Thymus (tissue), 11 donors: ENCODE measurements around the gene RHEB. TPM values are rescaled to one million over a fixed set of nuclear protein-coding genes. Genes with fewer than 3 reads are reported as not detected.
A peak's percentile ranks its signal among the peaks of the same experiment; 100 is the strongest.
"Not testable (repeated sequence)": the region's sequence is repeated elsewhere in the genome, so short reads cannot be mapped to it uniquely, and the experiment has no call there.

Experiments used
- DNase-seq, 9 donors: peaks; one replicate each; pipeline ENCODE4 v3.0.0-alpha.2; 2013; ENCODE audit warnings: low spot score in 9 of 9, low read depth in 6 of 9, missing footprints in 1 of 9
- H3K27ac ChIP-seq, 2 donors: one replicate each; pipeline ENCODE4 v1.5.1; 2013; ENCODE audit warnings: control low read depth in 1 of 2, low read depth in 1 of 2, low read length in 1 of 2, mild to moderate bottlenecking in 1 of 2, moderate library complexity in 1 of 2
- H3K27me3 ChIP-seq, 2 donors: one replicate each; pipeline ENCODE4 v1.5.1; 2013; ENCODE audit warnings: low read length in 1 of 2; ENCODE audit not compliant: control insufficient read depth in 2 of 2, insufficient read depth in 1 of 2
- H3K36me3 ChIP-seq, 2 donors: one replicate each; pipeline ENCODE4 v1.5.1; 2013; ENCODE audit warnings: low read length in 1 of 2, mild to moderate bottlenecking in 1 of 2, moderate library complexity in 1 of 2; ENCODE audit not compliant: control insufficient read depth in 2 of 2, insufficient read depth in 2 of 2
- H3K4me1 ChIP-seq, 2 donors: one replicate each; pipeline ENCODE4 v1.5.1; 2013; ENCODE audit warnings: low read length in 2 of 2; ENCODE audit not compliant: control insufficient read depth in 2 of 2, insufficient read depth in 2 of 2
- H3K4me3 ChIP-seq, 2 donors: one replicate each; pipeline ENCODE4 v1.5.1; 2013; ENCODE audit warnings: low read length in 2 of 2, control low read depth in 1 of 2, mild to moderate bottlenecking in 1 of 2
- H3K9me3 ChIP-seq, 2 donors: one replicate each; pipeline ENCODE4 v1.5.1; 2013; ENCODE audit warnings: low read length in 1 of 2, mild to moderate bottlenecking in 1 of 2; ENCODE audit not compliant: control insufficient read depth in 2 of 2, insufficient read depth in 1 of 2
- WGBS: extraction: QIAGEN DNeasy Blood & Tissue Kit; methylation state at CpG from one replicate; pipeline ENCODE4 v1.1.7; 2013; 5-methylcytosine and 5-hydroxymethylcytosine counted together
- polyA plus RNA-seq: library from polyadenylated mRNA; stranded (reverse); fragments of 200-250 nt; gene quantifications from one replicate; pipeline ENCODE4 v1.2.3, GENCODE V29; 2013
- total RNA-seq: library from RNA; stranded (reverse); fragments of 120-200 nt; gene quantifications from one replicate; pipeline ENCODE4 v1.2.4, GENCODE V29; 2013
- donor health status: healthy.

The RHEB gene
- total and polyA plus RNA-seq, 2 donors = 90.8 to 115 TPM

GRCh38 chr7:151539088-151539671, 19.5 kb upstream of the RHEB start:
- Histone ChIP-seq H3K9me3 (no peaks in the 10 kb centered on the region), H3K27ac (no peak overlapping the region), H3K4me3 (no peak overlapping the region), H3K27me3 (peaks cover 0 to 2% of the 10 kb centered on the region in 2 donors), H3K36me3 (no peaks in the 10 kb centered on the region), H3K4me1 (peaks cover 0 to 7% of the 10 kb centered on the region in 2 donors)
- DNase-seq = no peak
- 92% methylated on average over 9 of the region's 9 CpGs for WGBS

GRCh38 chr7:151537818-151538561, 18.3 kb upstream of the RHEB start:
- H3K36me3 ChIP-seq = no peaks in the 10 kb centered on the region
- peaks cover 0 to 2% of the 10 kb centered on the region in 2 donors for H3K27me3 ChIP-seq
- 50% methylated on average over 8 of the region's 8 CpGs for WGBS
- H3K9me3 ChIP-seq = no peaks in the 10 kb centered on the region
- H3K4me1 ChIP-seq = peaks cover 0 to 7% of the 10 kb centered on the region in 2 donors
- H3K27ac ChIP-seq = no peak overlapping the region
- H3K4me3 ChIP-seq = no peak overlapping the region
- DNase-seq = peak in 2 of 9 donors; percentile 10 to 36

GRCh38 chr7:151536178-151536577, 16.5 kb upstream of the RHEB start:
- 95% methylated on average over 2 of the region's 2 CpGs for WGBS
- DNase-seq, H3K27me3 ChIP-seq, H3K27ac ChIP-seq, H3K36me3 ChIP-seq, H3K4me1 ChIP-seq, H3K4me3 ChIP-seq, H3K9me3 ChIP-seq: not testable (repeated sequence)

GRCh38 chr7:151529842-151530241, 10.1 kb upstream of the RHEB start:
- H3K27me3 ChIP-seq = no peaks in the 10 kb centered on the region
- no peaks in the 10 kb centered on the region for H3K36me3 ChIP-seq
- no peak for DNase-seq
- H3K4me3 ChIP-seq = no peak overlapping the region
- no peak overlapping the region for H3K27ac ChIP-seq
- H3K9me3 ChIP-seq = peaks cover 0 to 2% of the 10 kb centered on the region in 2 donors
- no peaks in the 10 kb centered on the region for H3K4me1 ChIP-seq

- Histone ChIP-seq H3K27ac (no peak overlapping the region), H3K27me3 (peaks cover 0 to 12% of the 10 kb centered on the region in 2 donors), H3K36me3 (no peaks in the 10 kb centered on the region), H3K4me1 (peaks cover 8% of the 10 kb centered on the region in 2 donors), H3K9me3 (peaks cover 0 to 5% of the 10 kb centered on the region in 2 donors), H3K4me3 (no peak overlapping the region)
- 97% methylated on average over 2 of the region's 2 CpGs for WGBS
- no peak for DNase-seq
These were observed 5.2 kb upstream of the RHEB start for GRCh38 chr7:151524845-151525244.

- WGBS = 96% methylated on average over 8 of the region's 8 CpGs
- H3K4me3 ChIP-seq = no peak overlapping the region
These were observed 4.6 kb upstream of the RHEB start for GRCh38 chr7:151524331-151524730.

GRCh38 chr7:151520419-151521261, 945 bp upstream of the RHEB start:
- Histone ChIP-seq H3K4me1 (peaks cover 16 to 31% of the 10 kb centered on the region in 2 donors), H3K36me3 (no peaks in the 10 kb centered on the region), H3K9me3 (peaks cover 0 to 3% of the 10 kb centered on the region in 2 donors), H3K27ac (peak overlapping the region; percentile 73 to 88), H3K27me3 (peaks cover 0 to 12% of the 10 kb centered on the region in 2 donors), H3K4me3 (peak overlapping the region; percentile 51 to 89)
- DNase-seq = peak in 1 of 9 donors; percentile 45
- 16% methylated on average over 55 of the region's 55 CpGs for WGBS

More at GRCh38 chr7:151524331-151524730, 4.6 kb upstream of the RHEB start:
- Histone ChIP-seq H3K36me3 (no peaks in the 10 kb centered on the region), H3K4me1 (peaks cover 8% of the 10 kb centered on the region in 2 donors), H3K9me3 (peaks cover 0 to 3% of the 10 kb centered on the region in 2 donors), H3K27ac (no peak overlapping the region), H3K27me3 (peaks cover 0 to 12% of the 10 kb centered on the region in 2 donors)
- DNase-seq = no peak

GRCh38 chr7:151518947-151519764, 539 bp downstream of the RHEB start:
- H3K36me3 ChIP-seq, H3K9me3 ChIP-seq: not testable (repeated sequence)
- Histone ChIP-seq H3K27me3 (peaks cover 0 to 12% of the 10 kb centered on the region in 2 donors), H3K4me1 (peaks cover 16 to 31% of the 10 kb centered on the region in 2 donors), H3K4me3 (peak overlapping the region; percentile 89), H3K27ac (peak overlapping the region; percentile 93 to 100)
- WGBS = under 1% methylated on average over 109 of the region's 118 CpGs
- DNase-seq = peak in 6 of 9 donors; percentile 19 to 65 (median 41)
